IMR-90 (cell line): ENCODE results near the gene TMEM181.

ENCODE experiments used
- BHLHE40 ChIP-seq: fragments of 150-350 bp; IDR thresholded peaks from 2 replicates; pipeline ENCODE4 v1.6.1; 2016; ENCODE audit warnings: mild to moderate bottlenecking, low read depth, low read length
- CEBPB ChIP-seq: IDR thresholded peaks from 2 replicates; pipeline ENCODE4 v1.6.1; 2012; ENCODE audit warnings: low read depth, low read length, improper control_type of control experiment
- CTCF ChIP-seq: conservative IDR thresholded peaks from 2 replicates; pipeline ENCODE4 v1.5.1; 2012; ENCODE audit warnings: mild to moderate bottlenecking, low read depth, low read length, improper control_type of control experiment
- ELK1 ChIP-seq: fragments of 150-350 bp; IDR thresholded peaks from 2 replicates; pipeline ENCODE4 v1.6.1; 2016; ENCODE audit warnings: low read depth, mild to moderate bottlenecking, low read length, moderate library complexity, borderline replicate concordance
- MAFK ChIP-seq: IDR thresholded peaks from 2 replicates; pipeline ENCODE4 v1.6.1; 2012; ENCODE audit warnings: low read depth, low read length, improper control_type of control experiment
- MAZ ChIP-seq: IDR thresholded peaks from 2 replicates; pipeline ENCODE4 v1.6.1; 2012; ENCODE audit warnings: low read depth, mild to moderate bottlenecking, low read length, improper control_type of control experiment, moderate library complexity, borderline replicate concordance
- MXI1 ChIP-seq: IDR thresholded peaks from 2 replicates; pipeline ENCODE4 v1.6.1; 2012; ENCODE audit warnings: low read depth, mild to moderate bottlenecking, low read length, moderate library complexity, borderline replicate concordance
- NFE2L2 ChIP-seq: fragments of 150-350 bp; IDR thresholded peaks from 2 replicates; pipeline ENCODE4 v1.6.1; 2016; ENCODE audit warnings: low read depth, mild to moderate bottlenecking, low read length
- POLR2A ChIP-seq: IDR thresholded peaks from 2 replicates; pipeline ENCODE4 v1.6.1; 2012; ENCODE audit warnings: mild to moderate bottlenecking, low read depth, low read length
- RAD21 ChIP-seq: IDR thresholded peaks from 2 replicates; pipeline ENCODE4 v1.6.1; 2012; ENCODE audit warnings: low read length, improper control_type of control experiment
- RCOR1 ChIP-seq: IDR thresholded peaks from 2 replicates; pipeline ENCODE4 v1.6.1; 2012; ENCODE audit warnings: mild to moderate bottlenecking, low read length, improper control_type of control experiment; ENCODE audit not compliant: insufficient replicate concordance
- RFX5 ChIP-seq: IDR thresholded peaks from 2 replicates; pipeline ENCODE4 v1.8.0; 2012; ENCODE audit warnings: low read depth, mild to moderate bottlenecking, low read length, moderate library complexity
- SMC3 ChIP-seq: fragments of 150-350 bp; IDR thresholded peaks from 2 replicates; pipeline ENCODE4 v1.6.1; 2016; ENCODE audit warnings: low read depth, mild to moderate bottlenecking, antibody characterized with exemption, low read length, moderate library complexity
- USF2 ChIP-seq: fragments of 150-350 bp; IDR thresholded peaks from 2 replicates; pipeline ENCODE4 v1.6.1; 2017; ENCODE audit warnings: mild to moderate bottlenecking, antibody characterized with exemption, low read length, low read depth

- TF ChIP-seq CTCF (no peak), MXI1 (no peak), CEBPB (no peak), SMC3 (no peak), RFX5 (no peak), BHLHE40 (no peak), POLR2A (no peak), MAFK (no peak), ELK1 (no peak), RCOR1 (no peak), USF2 (no peak), RAD21 (no peak), NFE2L2 (no peak), MAZ (no peak)
Observed at GRCh38 chr6:158575550-158575949, 15.7 kb downstream of the TMEM181 start.
